HFF-Myc (cell line): Measurements from ENCODE around the gene UBE2G2.

Experiments used
- DNase-seq: peaks from one replicate; pipeline ENCODE4 v3.0.0-alpha.2; 2011; ENCODE audit warnings: low read depth; ENCODE audit errors: extremely low read depth
- H3K4me3 ChIP-seq: replicated peaks from 2 replicates; pipeline ENCODE4 v1.5.1; 2011; ENCODE audit warnings: low read depth, mild to moderate bottlenecking, control low read depth, low read length
- TF ChIP-seq, protein P1 (sequence below): IDR thresholded peaks from 2 replicates; pipeline ENCODE4 v1.5.1; 2012; ENCODE audit warnings: mild to moderate bottlenecking, low read depth, low read length, control low read depth; ENCODE audit errors: missing control alignments

UBE2G2 gene

GRCh38 chr21:44780137-44780502 lies 21.5 kb downstream of the UBE2G2 start:
- DNase-seq: no peak
- TF ChIP-seq, protein P1, sequence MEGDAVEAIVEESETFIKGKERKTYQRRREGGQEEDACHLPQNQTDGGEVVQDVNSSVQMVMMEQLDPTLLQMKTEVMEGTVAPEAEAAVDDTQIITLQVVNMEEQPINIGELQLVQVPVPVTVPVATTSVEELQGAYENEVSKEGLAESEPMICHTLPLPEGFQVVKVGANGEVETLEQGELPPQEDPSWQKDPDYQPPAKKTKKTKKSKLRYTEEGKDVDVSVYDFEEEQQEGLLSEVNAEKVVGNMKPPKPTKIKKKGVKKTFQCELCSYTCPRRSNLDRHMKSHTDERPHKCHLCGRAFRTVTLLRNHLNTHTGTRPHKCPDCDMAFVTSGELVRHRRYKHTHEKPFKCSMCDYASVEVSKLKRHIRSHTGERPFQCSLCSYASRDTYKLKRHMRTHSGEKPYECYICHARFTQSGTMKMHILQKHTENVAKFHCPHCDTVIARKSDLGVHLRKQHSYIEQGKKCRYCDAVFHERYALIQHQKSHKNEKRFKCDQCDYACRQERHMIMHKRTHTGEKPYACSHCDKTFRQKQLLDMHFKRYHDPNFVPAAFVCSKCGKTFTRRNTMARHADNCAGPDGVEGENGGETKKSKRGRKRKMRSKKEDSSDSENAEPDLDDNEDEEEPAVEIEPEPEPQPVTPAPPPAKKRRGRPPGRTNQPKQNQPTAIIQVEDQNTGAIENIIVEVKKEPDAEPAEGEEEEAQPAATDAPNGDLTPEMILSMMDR: no peak
- H3K4me3 ChIP-seq: no peak overlapping the region

DNA sequence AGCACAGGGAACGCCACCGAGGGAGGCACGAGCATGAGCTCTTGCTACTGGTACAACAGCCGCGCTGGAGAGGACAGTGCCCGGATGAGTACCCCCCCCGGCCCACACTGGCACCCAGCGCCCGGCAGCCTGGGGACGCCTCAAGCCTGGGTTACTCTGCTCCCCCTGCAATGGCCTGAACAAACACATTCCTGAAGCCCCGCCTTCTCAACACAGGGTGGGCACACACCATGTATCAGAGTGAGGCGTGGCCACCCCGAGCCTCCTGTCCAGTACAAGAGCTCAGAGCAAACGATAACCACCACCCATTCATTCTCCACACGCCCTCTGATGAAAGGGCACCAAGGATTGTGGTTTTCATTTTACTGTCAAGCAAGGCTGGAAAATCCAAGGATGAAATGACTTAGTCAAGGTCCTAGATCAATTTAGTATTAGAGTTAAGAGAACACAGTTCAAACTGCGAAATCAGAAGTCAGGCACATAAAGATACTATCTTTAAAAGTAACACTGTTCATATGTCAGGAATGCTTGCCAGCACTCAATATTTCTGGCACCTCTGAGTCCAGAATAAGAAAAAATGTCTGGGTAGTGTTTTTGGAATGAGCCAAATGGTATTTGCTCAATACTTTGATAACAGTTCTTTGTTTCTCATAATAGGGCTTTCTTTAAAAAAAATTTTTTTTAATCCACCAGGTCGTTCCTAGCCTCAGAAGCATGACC lies 22.0 kb downstream of the UBE2G2 start:
- no peak for DNase-seq
- TF ChIP-seq, protein P1: no peak
- H3K4me3 ChIP-seq: no peak overlapping the region

GRCh38 chr21:44778983-44779382 lies 22.6 kb downstream of the UBE2G2 start:
- TF ChIP-seq, protein P1: no peak
- H3K4me3 ChIP-seq: no peak overlapping the region
- no peak for DNase-seq

GRCh38 chr21:44778499-44778911 lies 23.1 kb downstream of the UBE2G2 start:
- no peak for DNase-seq
- H3K4me3 ChIP-seq: no peak overlapping the region
- TF ChIP-seq, protein P1: no peak

GRCh38 chr21:44778094-44778493 lies 23.5 kb downstream of the UBE2G2 start:
- no peak for DNase-seq
- no peak overlapping the region for H3K4me3 ChIP-seq
- TF ChIP-seq, protein P1: no peak

- TF ChIP-seq, protein P1: no peak
- H3K4me3 ChIP-seq: no peak overlapping the region
- no peak for DNase-seq
Measured at GRCh38 chr21:44774972-44775371, 26.6 kb downstream of the UBE2G2 start.
